AG04449 (cell line): ENCODE results near the gene ABR.

Experiments
- CTCF ChIA-PET: fragments of 350-600 bp; formaldehyde crosslinking; extraction: SDS; loops from one replicate; lab custom pipeline; 2021; ENCODE audit warnings: antibody characterized with exemption; lab: Yijun Ruan, JAX
- POLR2A ChIA-PET: fragments of 400-600, 350-600 bp; formaldehyde crosslinking; extraction: SDS; loops from one replicate; lab custom pipeline; 2020; ENCODE audit warnings: antibody characterized with exemption, inconsistent platforms; lab: Yijun Ruan, JAX
- DNase-seq: peaks from one replicate; pipeline ENCODE4 v3.0.0-alpha.2; 2010; ENCODE audit warnings: low read depth, low spot score
- H3K4me3 ChIP-seq: 2 replicates; pipeline ENCODE4 v1.5.1; 2011; ENCODE audit warnings: low read depth, mild to moderate bottlenecking, control low read depth, low read length
- TF ChIP-seq, protein P1 (sequence below): IDR thresholded peaks from one replicate; pipeline ENCODE4 v1.5.1; 2011; ENCODE audit warnings: mild to moderate bottlenecking, moderate library complexity, low read length, control low read depth, inconsistent platforms; ENCODE audit not compliant: insufficient read depth; ENCODE audit errors: missing control alignments

The ABR gene

GRCh38 chr17:1024076-1024475 is 155.7 kb downstream of the ABR start:
- ChIA-PET POLR2A (interaction anchor here (0.9 kb wide), 1 partner anchor 9 kb away, joined by 6 read pairs; no protein-coding TSS in a partner anchor), CTCF (interaction anchor here (1.3 kb wide), 1 partner anchor 32 kb away, joined by 3 read pairs; no protein-coding TSS in a partner anchor)
- TF ChIP-seq, protein P1, sequence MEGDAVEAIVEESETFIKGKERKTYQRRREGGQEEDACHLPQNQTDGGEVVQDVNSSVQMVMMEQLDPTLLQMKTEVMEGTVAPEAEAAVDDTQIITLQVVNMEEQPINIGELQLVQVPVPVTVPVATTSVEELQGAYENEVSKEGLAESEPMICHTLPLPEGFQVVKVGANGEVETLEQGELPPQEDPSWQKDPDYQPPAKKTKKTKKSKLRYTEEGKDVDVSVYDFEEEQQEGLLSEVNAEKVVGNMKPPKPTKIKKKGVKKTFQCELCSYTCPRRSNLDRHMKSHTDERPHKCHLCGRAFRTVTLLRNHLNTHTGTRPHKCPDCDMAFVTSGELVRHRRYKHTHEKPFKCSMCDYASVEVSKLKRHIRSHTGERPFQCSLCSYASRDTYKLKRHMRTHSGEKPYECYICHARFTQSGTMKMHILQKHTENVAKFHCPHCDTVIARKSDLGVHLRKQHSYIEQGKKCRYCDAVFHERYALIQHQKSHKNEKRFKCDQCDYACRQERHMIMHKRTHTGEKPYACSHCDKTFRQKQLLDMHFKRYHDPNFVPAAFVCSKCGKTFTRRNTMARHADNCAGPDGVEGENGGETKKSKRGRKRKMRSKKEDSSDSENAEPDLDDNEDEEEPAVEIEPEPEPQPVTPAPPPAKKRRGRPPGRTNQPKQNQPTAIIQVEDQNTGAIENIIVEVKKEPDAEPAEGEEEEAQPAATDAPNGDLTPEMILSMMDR, result no peak
- DNase-seq, result no peak
- H3K4me3 ChIP-seq, result no peak overlapping the region

GRCh38 chr17:1022278-1023024 is 157.3 kb downstream of the ABR start:
- H3K4me3 ChIP-seq, result no peak overlapping the region
- DNase-seq, result no peak
- TF ChIP-seq, protein P1, result no peak
- ChIA-PET POLR2A (no interaction called here), CTCF (interaction anchor here (1.3 kb wide), 1 partner anchor 26 kb away, joined by 4 read pairs; the partner anchor contains the start of gene TIMM22)

DNA sequence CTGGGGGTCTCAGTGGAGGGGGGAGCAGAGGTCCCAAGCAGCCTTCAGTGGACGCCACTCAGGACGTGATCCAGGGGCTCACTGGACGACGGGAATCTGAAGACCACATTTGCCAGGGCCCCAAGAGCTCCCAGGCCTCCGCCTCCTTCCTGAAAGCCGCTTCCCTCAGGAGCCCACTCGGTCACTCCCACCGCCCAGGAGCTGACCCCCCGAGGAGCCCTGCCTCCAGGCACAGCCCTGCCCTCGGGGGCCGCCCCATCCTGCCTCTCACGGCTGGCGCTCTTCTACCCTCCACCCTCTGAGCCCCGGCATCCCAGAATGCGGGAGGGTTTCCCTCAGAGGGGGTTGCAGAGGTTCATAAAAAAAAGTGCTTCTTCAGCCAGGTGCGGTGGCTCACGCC is 158.6 kb downstream of the ABR start:
- DNase-seq, result no peak
- no peak overlapping the region for H3K4me3 ChIP-seq
- CTCF ChIA-PET, result no interaction called here
- POLR2A ChIA-PET, result no interaction called here
- TF ChIP-seq, protein P1, result no peak

- CTCF ChIA-PET, result interaction anchor here (1.6 to 2.4 kb wide), 3 partner anchors 21 to 37 kb away, joined by 4 to 10 read pairs (median 5); partner anchors contain the start of gene TIMM22
- POLR2A ChIA-PET, result no interaction called here
- TF ChIP-seq, protein P1, result no peak
- no peak for DNase-seq
- no peak overlapping the region for H3K4me3 ChIP-seq
Measured at GRCh38 chr17:1019451-1019850, 160.3 kb downstream of the ABR start.

- DNase-seq, result no peak
- H3K4me3 ChIP-seq, result no peak overlapping the region
- TF ChIP-seq, protein P1, result no peak
- ChIA-PET CTCF (interaction anchor here (0.9 to 2.4 kb wide), 4 partner anchors 10 to 38 kb away, joined by 4 to 10 read pairs (median 4); partner anchors contain the start of gene TIMM22), POLR2A (no interaction called here)
Measured at GRCh38 chr17:1018547-1018946, 161.2 kb downstream of the ABR start.

DNA sequence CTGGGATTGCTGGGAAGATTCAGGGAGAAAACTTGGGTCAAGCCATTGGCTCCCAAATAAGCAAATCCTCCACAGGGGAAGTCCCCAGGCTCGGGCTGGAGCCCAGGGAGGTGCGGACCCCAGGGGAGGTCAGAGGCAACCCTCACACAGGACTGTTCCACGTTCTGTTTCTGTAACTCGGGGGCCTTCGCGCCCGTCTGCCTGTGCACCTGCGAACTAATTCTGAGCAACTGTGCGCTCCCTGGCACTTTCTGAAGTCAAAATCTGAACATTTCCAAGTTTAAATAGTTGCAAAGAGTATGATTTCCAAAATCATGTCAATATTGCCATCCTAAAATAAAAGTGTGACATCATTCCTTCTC is 166.1 kb downstream of the ABR start:
- no peak overlapping the region for H3K4me3 ChIP-seq
- ChIA-PET CTCF (no interaction called here), POLR2A (no interaction called here)
- no peak for DNase-seq
- TF ChIP-seq, protein P1, result no peak
